HCT116 (cell line): ENCODE results near the gene ZSCAN5B. TPM values are rescaled to one million over a fixed set of nuclear protein-coding genes. Genes with fewer than 3 reads are reported as not detected.

Experiments
- ATAC-seq: fragments of 200-7000 bp; cut with Tn5 transposase; 2 replicates; pipeline ENCODE4 v1.9.1; 2020; ENCODE audit warnings: mild to moderate bottlenecking, moderate library complexity
- BruUV-seq: library from RNA; stranded (reverse); fragments of 400-500 nt; replicated peaks from 2 replicates; lab custom pipeline; 2021; lab: Mats Ljungman, UMichigan
- CTCF ChIA-PET: fragments of 300-600 bp; sonication (Branson Sonifier 250); formaldehyde crosslinking; loops from one replicate; lab custom pipeline; 2021; ENCODE audit warnings: antibody characterized with exemption; lab: Charles Lee
- POLR2A ChIA-PET: fragments of 300-600, 350-600 bp; sonication (Branson Sonifier 250); formaldehyde crosslinking; loops from one replicate; lab custom pipeline; 2021; ENCODE audit warnings: antibody characterized with exemption; lab: Charles Lee
- RAD21 ChIA-PET, 2 experiments: fragments of 300-600 bp; sonication (Branson Sonifier 250); formaldehyde crosslinking; loops; one replicate each; lab custom pipeline; 2023; ENCODE audit warnings: low total read pairs in 2 of 2; ENCODE audit not compliant: uncharacterized antibody in 2 of 2, unreplicated experiment in 2 of 2, low non-redundant PET in 1 of 2; lab: Charles Lee
- DNase-seq: peaks from one replicate; pipeline ENCODE4 v3.0.0-alpha.2; 2010; ENCODE audit warnings: low read depth, low spot score
- H2AFZ ChIP-seq: fragments of 200-600 bp; shearing (Covaris generic), sonication (generic); 2 replicates; pipeline ENCODE4 v1.6.1; 2017; ENCODE audit warnings: low read depth, mixed run types, mixed read lengths, antibody characterized with exemption, low read length; ENCODE audit not compliant: poor library complexity, severe bottlenecking
- H3K27ac ChIP-seq: 2 replicates; pipeline ENCODE4 v1.5.1; 2012; ENCODE audit warnings: low read depth, low read length
- H3K27me3 ChIP-seq: fragments of 200-600 bp; sonication (generic); 2 replicates; pipeline ENCODE4 v1.6.1; 2016; ENCODE audit warnings: mixed run types, low read length, mixed read lengths; ENCODE audit not compliant: insufficient read depth
- H3K36me3 ChIP-seq, 2 experiments: fragments of 200-500 bp in 1 of 2; fragments of 200-600 bp in 1 of 2; sonication (Bioruptor generic) in 1 of 2; sonication (generic) in 1 of 2; 2 replicates each; pipeline versions ENCODE4 v1.5.1 to v1.6.1; 2014 to 2016; ENCODE audit warnings: low read length in 2 of 2, inconsistent platforms in 1 of 2, mixed read lengths in 1 of 2, mixed run types in 1 of 2; ENCODE audit not compliant: insufficient read depth in 2 of 2, control insufficient read depth in 1 of 2
- H3K4me1 ChIP-seq, 2 experiments: fragments of 200-600 bp in 1 of 2; sonication (generic) in 1 of 2; 2 replicates each; pipeline versions ENCODE4 v1.5.1 to v1.6.1; 2012 to 2017; ENCODE audit warnings: low read length in 2 of 2, inconsistent platforms in 1 of 2, mild to moderate bottlenecking in 1 of 2, mixed read lengths in 1 of 2, mixed run types in 1 of 2, moderate library complexity in 1 of 2; ENCODE audit not compliant: insufficient read depth in 2 of 2, control insufficient read depth in 1 of 2
- H3K4me2 ChIP-seq: fragments of 200-600 bp; sonication (generic); 2 replicates; pipeline ENCODE4 v1.6.1; 2017; ENCODE audit warnings: mixed run types, low read length, mixed read lengths
- H3K4me3 ChIP-seq, 2 experiments: fragments of 200-600 bp in 1 of 2; sonication (generic) in 1 of 2; replicated peaks in 1 of 2; 2 replicates each; pipeline ENCODE4 v1.5.1; 2011 to 2016; ENCODE audit warnings: low read length in 2 of 2, control low read depth in 1 of 2, low read depth in 1 of 2, mild to moderate bottlenecking in 1 of 2, mixed read lengths in 1 of 2, mixed run types in 1 of 2
- H3K79me2 ChIP-seq: fragments of 200-600 bp; sonication (generic); 2 replicates; pipeline ENCODE4 v1.6.1; 2017; ENCODE audit warnings: mild to moderate bottlenecking, mixed run types, low read length, moderate library complexity, mixed read lengths; ENCODE audit not compliant: insufficient read depth
- H3K9ac ChIP-seq: fragments of 200-600 bp; sonication (generic); 2 replicates; pipeline ENCODE4 v1.6.1; 2016; ENCODE audit warnings: low read length, mixed read lengths
- H3K9me2 ChIP-seq: fragments of 200-600 bp; sonication (generic), shearing (Covaris generic); 2 replicates; pipeline ENCODE4 v1.6.1; 2017; ENCODE audit warnings: mixed run types, mild to moderate bottlenecking, moderate library complexity; ENCODE audit not compliant: insufficient read depth
- H3K9me3 ChIP-seq, 2 experiments: fragments of 200-500 bp in 1 of 2; fragments of 200-600 bp in 1 of 2; sonication (Bioruptor generic) in 1 of 2; sonication (generic) in 1 of 2; 2 replicates each; pipeline ENCODE4 v1.6.1; 2014 to 2017; ENCODE audit warnings: low read length in 2 of 2, mixed read lengths in 2 of 2, inconsistent platforms in 1 of 2, low read depth in 1 of 2, mild to moderate bottlenecking in 1 of 2, mixed run types in 1 of 2, moderate library complexity in 1 of 2; ENCODE audit not compliant: control insufficient read depth in 1 of 2, insufficient read depth in 1 of 2
- H4K20me1 ChIP-seq: fragments of 200-600 bp; sonication (generic), shearing (Covaris generic); 2 replicates; pipeline ENCODE4 v1.6.1; 2017; ENCODE audit warnings: mixed run types, mild to moderate bottlenecking, moderate library complexity; ENCODE audit not compliant: insufficient read depth
- ATF3 ChIP-seq: IDR thresholded peaks from 2 replicates; pipeline ENCODE4 v1.6.1; 2012
- CBX3 ChIP-seq: IDR thresholded peaks from 2 replicates; pipeline ENCODE4 v1.6.1; 2012; ENCODE audit warnings: low read depth
- CTCF ChIP-seq, 3 experiments: fragments of 200-600 bp in 1 of 3; sonication (generic) in 1 of 3; IDR thresholded peaks in 2 of 3; conservative IDR thresholded peaks in 1 of 3; 2 replicates each; pipeline ENCODE4 v1.5.1; 2012 to 2017; ENCODE audit warnings: low read depth in 2 of 3, low read length in 2 of 3, antibody characterized with exemption in 1 of 3, borderline replicate concordance in 1 of 3, control low read depth in 1 of 3, mild to moderate bottlenecking in 1 of 3, mixed read lengths in 1 of 3, mixed run types in 1 of 3, moderate library complexity in 1 of 3; ENCODE audit not compliant: insufficient read depth in 1 of 3
- EGR1 ChIP-seq: IDR thresholded peaks from 2 replicates; pipeline ENCODE4 v1.6.1; 2012; ENCODE audit warnings: low read depth
- ELF1 ChIP-seq: IDR thresholded peaks from 2 replicates; pipeline ENCODE4 v1.6.1; 2012; ENCODE audit warnings: low read depth, borderline replicate concordance
- EZH2phosphoT487 ChIP-seq: fragments of 200-600 bp; IDR thresholded peaks from 2 replicates; pipeline ENCODE4 v1.6.1; 2018; ENCODE audit warnings: antibody characterized with exemption, borderline replicate concordance
- FOSL1 ChIP-seq: IDR thresholded peaks from 2 replicates; pipeline ENCODE4 v1.6.1; 2012; ENCODE audit warnings: low read depth
- MAX ChIP-seq: IDR thresholded peaks from 2 replicates; pipeline ENCODE4 v1.6.1; 2012
- POLR2A ChIP-seq: IDR thresholded peaks from 2 replicates; pipeline ENCODE4 v1.7.0; 2011; ENCODE audit warnings: borderline replicate concordance; ENCODE audit not compliant: insufficient read depth, insufficient read length; ENCODE audit errors: extremely low read depth
- REST ChIP-seq: IDR thresholded peaks from 2 replicates; pipeline ENCODE4 v1.6.1; 2012; ENCODE audit warnings: low read depth
- SIN3A ChIP-seq: IDR thresholded peaks from 2 replicates; pipeline ENCODE4 v1.6.1; 2012; ENCODE audit warnings: low read depth
- SP1 ChIP-seq: IDR thresholded peaks from 2 replicates; pipeline ENCODE4 v1.6.1; 2012; ENCODE audit warnings: low read depth
- SRF ChIP-seq: IDR thresholded peaks from 2 replicates; pipeline ENCODE4 v1.6.1; 2012; ENCODE audit warnings: low read depth
- TCF7L2 ChIP-seq: IDR thresholded peaks from 2 replicates; pipeline ENCODE4 v1.7.0; 2011; ENCODE audit warnings: borderline replicate concordance, inconsistent platforms; ENCODE audit not compliant: insufficient read depth, insufficient read length; ENCODE audit errors: extremely low read depth
- ZFX ChIP-seq: fragments of 450-650 bp; IDR thresholded peaks from 2 replicates; pipeline ENCODE4 v1.6.1; 2017
- ZNF274 ChIP-seq: fragments of 200-500 bp; sonication (Bioruptor generic); IDR thresholded peaks from 2 replicates; pipeline ENCODE4 v1.6.1; 2014; ENCODE audit warnings: mild to moderate bottlenecking, low read depth, low read length, inconsistent platforms
- intact Hi-C: fragments of 100-400 bp; cut with micrococcal nuclease; formaldehyde crosslinking; loops from 2 replicates; pipeline ENCODE4 v1.10.0; 2022
- total RNA-seq: library from RNA; stranded (reverse); gene quantifications from one replicate; pipeline ENCODE4 v1.2.1, GENCODE V29; 2021; ENCODE audit not compliant: unreplicated experiment

ZSCAN5B gene
- total RNA-seq, 1 experiment from 2014 or later, result not detected

- no TSS peak for BruUV-seq
- no peaks in the 10 kb centered on the region for H3K79me2 ChIP-seq
- H3K27me3 ChIP-seq, result no peaks in the 10 kb centered on the region
- H3K4me1 ChIP-seq, result no peaks in the 10 kb centered on the region
- H3K36me3 ChIP-seq, result 0 out of 4 replicates have a peak, but pooled peaks cover 0 to under 1% of the 10 kb centered on the region in 2 experiments
- no peak overlapping the region for H3K27ac ChIP-seq
- no peaks in the 10 kb centered on the region for H3K9me2 ChIP-seq
- ATAC-seq, result no peak
- intact Hi-C loops, result no loop called here
- ChIA-PET POLR2A (no interaction called here), RAD21 (no interaction called here), CTCF (no interaction called here)
- no peak for TF ChIP-seq TCF7L2
- no peak for TF ChIP-seq CTCF (IDR thresholded peaks at IDR 0.05 in 2 of 3, conservative IDR thresholded peaks at IDR 0.05 in 1 of 3; ENCODE audit: borderline replicate concordance in 1 of 3, insufficient read depth in 1 of 3, low read depth in 2 of 3, low read length in 2 of 3)
- TF ChIP-seq EZH2phosphoT487, result no peak
- no peak for TF ChIP-seq EGR1
- TF ChIP-seq SRF, result no peak
- TF ChIP-seq CBX3, result no peak
- no peak for TF ChIP-seq SP1
- no peak for TF ChIP-seq FOSL1
- no peak for TF ChIP-seq MAX
- TF ChIP-seq ATF3, result no peak
- TF ChIP-seq SIN3A, result no peak
- no peak for TF ChIP-seq ZFX
- no peak for TF ChIP-seq ZNF274
- TF ChIP-seq ELF1, result no peak
- no peak for TF ChIP-seq POLR2A
- TF ChIP-seq REST, result no peak
- H3K9me3 ChIP-seq, result no peaks in the 10 kb centered on the region
- DNase-seq, result no peak
- H2AFZ ChIP-seq, result no peak overlapping the region
- no peak overlapping the region for H3K4me3 ChIP-seq
- H4K20me1 ChIP-seq, result no peaks in the 10 kb centered on the region
- H3K4me2 ChIP-seq, result no peak overlapping the region
- H3K9ac ChIP-seq, result no peak overlapping the region
Observed at GRCh38 chr19:56159009-56159559, 38.5 kb downstream of the ZSCAN5B start.
